H1 (cell line): ENCODE measurements around the gene CPA1.

Experiments
- BCL11A ChIP-seq, 2 experiments: IDR thresholded peaks; one replicate each; pipeline ENCODE4 v1.6.1; 2011; ENCODE audit warnings: low read depth in 2 of 2, low read length in 2 of 2, mild to moderate bottlenecking in 2 of 2
- CHD1 ChIP-seq: IDR thresholded peaks from 2 replicates; pipeline ENCODE4 v1.6.1; 2012; ENCODE audit warnings: low read depth, low read length, improper control_type of control experiment
- EZH2 ChIP-seq: fragments of 200-600 bp; sonication (generic); IDR thresholded peaks from 2 replicates; pipeline ENCODE4 v1.7.1; 2012; ENCODE audit warnings: low read depth, mild to moderate bottlenecking, moderate library complexity, low read length, inconsistent platforms; ENCODE audit not compliant: severe bottlenecking
- POLR2AphosphoS5 ChIP-seq: IDR thresholded peaks from 2 replicates; pipeline ENCODE4 v1.6.1; 2011; ENCODE audit warnings: low read depth, low read length
- SIN3A ChIP-seq, 2 experiments: IDR thresholded peaks in 1 of 2; conservative IDR thresholded peaks in 1 of 2; 2 replicates each; pipeline ENCODE4 v1.6.1; 2011 to 2012; ENCODE audit warnings: low read length in 2 of 2, improper control_type of control experiment in 1 of 2, low read depth in 1 of 2, mild to moderate bottlenecking in 1 of 2
- SIX5 ChIP-seq: IDR thresholded peaks from 2 replicates; pipeline ENCODE4 v1.6.1; 2011; ENCODE audit warnings: mild to moderate bottlenecking, low read depth, low read length
- SP1 ChIP-seq: IDR thresholded peaks from 2 replicates; pipeline ENCODE4 v1.6.1; 2011; ENCODE audit warnings: low read depth, low read length
- YY1 ChIP-seq: IDR thresholded peaks from 2 replicates; pipeline ENCODE4 v1.6.1; 2011; ENCODE audit warnings: low read depth, mild to moderate bottlenecking, low read length
- TF ChIP-seq, protein P1 (sequence below), 3 experiments: IDR thresholded peaks; 1 replicate in 2 of 3; 2 replicates in 1 of 3; pipeline versions ENCODE4 v1.5.1 to v1.6.1; 2011; ENCODE audit warnings: low read length in 3 of 3, mild to moderate bottlenecking in 3 of 3, inconsistent platforms in 2 of 3, low read depth in 1 of 3, moderate library complexity in 1 of 3; ENCODE audit not compliant: insufficient read depth in 1 of 3; ENCODE audit errors: control extremely low read depth in 1 of 3
- TF ChIP-seq, protein P2 (sequence below): IDR thresholded peaks from 2 replicates; pipeline ENCODE4 v1.6.1; 2012; ENCODE audit warnings: inconsistent platforms

DNA sequence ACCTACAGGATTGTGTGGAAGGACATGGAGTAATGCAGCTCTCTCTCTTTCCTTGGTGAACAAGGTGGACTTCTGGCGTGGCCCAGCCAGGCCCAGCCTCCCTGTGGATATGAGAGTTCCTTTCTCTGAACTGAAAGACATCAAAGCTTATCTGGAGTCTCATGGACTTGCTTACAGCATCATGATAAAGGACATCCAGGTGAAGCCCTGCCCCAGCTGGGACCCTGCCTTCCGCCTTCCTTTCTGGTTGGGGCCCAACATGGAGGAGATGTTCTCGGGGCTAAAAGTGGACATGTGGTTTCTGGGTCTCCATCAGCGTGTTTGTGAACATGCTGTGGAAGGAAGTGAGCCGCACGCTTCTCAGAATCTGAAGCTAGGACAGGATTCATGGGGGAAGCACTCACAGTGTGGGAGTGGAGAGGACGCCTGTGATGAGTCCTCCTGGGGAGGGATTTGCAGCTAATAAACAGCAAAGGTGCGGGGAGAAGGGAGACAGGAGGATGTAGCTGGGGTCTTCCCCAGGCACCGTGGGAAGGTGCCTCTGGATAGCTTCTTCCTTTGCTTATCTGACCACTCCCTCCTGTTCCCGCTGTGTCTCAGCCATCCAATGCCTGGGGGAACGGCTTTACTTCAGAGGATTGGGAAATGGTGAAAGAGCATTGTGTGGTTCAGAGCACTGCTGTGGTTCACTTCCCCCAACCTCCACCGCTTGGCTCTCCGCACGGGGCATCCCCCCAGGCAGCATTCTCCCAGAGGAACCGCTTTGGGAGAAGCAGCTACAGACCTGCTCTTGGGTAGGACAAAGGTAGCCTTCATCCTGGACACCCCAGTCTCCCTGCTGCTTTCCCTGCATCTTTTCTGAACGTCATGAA lies 30.1 kb upstream of the CPA1 start:
- TF ChIP-seq, protein P1, sequence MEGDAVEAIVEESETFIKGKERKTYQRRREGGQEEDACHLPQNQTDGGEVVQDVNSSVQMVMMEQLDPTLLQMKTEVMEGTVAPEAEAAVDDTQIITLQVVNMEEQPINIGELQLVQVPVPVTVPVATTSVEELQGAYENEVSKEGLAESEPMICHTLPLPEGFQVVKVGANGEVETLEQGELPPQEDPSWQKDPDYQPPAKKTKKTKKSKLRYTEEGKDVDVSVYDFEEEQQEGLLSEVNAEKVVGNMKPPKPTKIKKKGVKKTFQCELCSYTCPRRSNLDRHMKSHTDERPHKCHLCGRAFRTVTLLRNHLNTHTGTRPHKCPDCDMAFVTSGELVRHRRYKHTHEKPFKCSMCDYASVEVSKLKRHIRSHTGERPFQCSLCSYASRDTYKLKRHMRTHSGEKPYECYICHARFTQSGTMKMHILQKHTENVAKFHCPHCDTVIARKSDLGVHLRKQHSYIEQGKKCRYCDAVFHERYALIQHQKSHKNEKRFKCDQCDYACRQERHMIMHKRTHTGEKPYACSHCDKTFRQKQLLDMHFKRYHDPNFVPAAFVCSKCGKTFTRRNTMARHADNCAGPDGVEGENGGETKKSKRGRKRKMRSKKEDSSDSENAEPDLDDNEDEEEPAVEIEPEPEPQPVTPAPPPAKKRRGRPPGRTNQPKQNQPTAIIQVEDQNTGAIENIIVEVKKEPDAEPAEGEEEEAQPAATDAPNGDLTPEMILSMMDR (IDR thresholded peaks at IDR 0.05; ENCODE audit: control extremely low read depth in 1 of 3, insufficient read depth in 1 of 3, low read depth in 1 of 3, low read length in 3 of 3): no peak
- TF ChIP-seq CHD1: no peak
- TF ChIP-seq SIX5: no peak
- TF ChIP-seq, protein P2, sequence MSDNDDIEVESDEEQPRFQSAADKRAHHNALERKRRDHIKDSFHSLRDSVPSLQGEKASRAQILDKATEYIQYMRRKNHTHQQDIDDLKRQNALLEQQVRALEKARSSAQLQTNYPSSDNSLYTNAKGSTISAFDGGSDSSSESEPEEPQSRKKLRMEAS: no peak
- TF ChIP-seq EZH2: no peak
- no peak for TF ChIP-seq SP1
- TF ChIP-seq BCL11A (IDR thresholded peaks at IDR 0.05; ENCODE audit: low read depth in 2 of 2, low read length in 2 of 2): no peak
- no peak for TF ChIP-seq YY1
- no peak for TF ChIP-seq POLR2AphosphoS5
- no peak for TF ChIP-seq SIN3A (conservative IDR thresholded peaks at IDR 0.05 in 1 of 2, IDR thresholded peaks at IDR 0.05 in 1 of 2; ENCODE audit: low read depth in 1 of 2, low read length in 2 of 2)
